Ishikawa (cell line): ENCODE measurements around the gene ATP10A.

ENCODE experiments used
- CEBPB ChIP-seq: IDR thresholded peaks from 2 replicates; pipeline ENCODE4 v1.6.1; 2012
- CREB1 ChIP-seq: IDR thresholded peaks from 2 replicates; pipeline ENCODE4 v1.6.1; 2012; ENCODE audit warnings: low read depth
- EGR1 ChIP-seq: IDR thresholded peaks from 2 replicates; pipeline ENCODE4 v1.6.1; 2012
- EP300 ChIP-seq: IDR thresholded peaks from 2 replicates; pipeline ENCODE4 v1.6.1; 2012; ENCODE audit warnings: borderline replicate concordance
- FOXM1 ChIP-seq: IDR thresholded peaks from 2 replicates; pipeline ENCODE4 v1.6.1; 2012; ENCODE audit warnings: low read depth, borderline replicate concordance
- MAX ChIP-seq: IDR thresholded peaks from 2 replicates; pipeline ENCODE4 v1.6.1; 2012
- NFIC ChIP-seq: IDR thresholded peaks from 2 replicates; pipeline ENCODE4 v1.6.1; 2012
- RAD21 ChIP-seq: IDR thresholded peaks from 2 replicates; pipeline ENCODE4 v1.6.1; 2012; ENCODE audit warnings: low read depth
- TAF1 ChIP-seq: IDR thresholded peaks from 2 replicates; pipeline ENCODE4 v1.6.1; 2012; ENCODE audit warnings: low read depth, mild to moderate bottlenecking
- TCF12 ChIP-seq: IDR thresholded peaks from 2 replicates; pipeline ENCODE4 v1.6.1; 2012; ENCODE audit warnings: low read depth
- TEAD4 ChIP-seq: IDR thresholded peaks from 2 replicates; pipeline ENCODE4 v1.6.1; 2012
- USF1 ChIP-seq: IDR thresholded peaks from 2 replicates; pipeline ENCODE4 v1.6.1; 2012
- YY1 ChIP-seq: IDR thresholded peaks from 2 replicates; pipeline ENCODE4 v1.6.1; 2012; ENCODE audit warnings: low read depth
- ZBTB7A ChIP-seq: IDR thresholded peaks from 2 replicates; pipeline ENCODE4 v1.6.1; 2012; ENCODE audit warnings: low read depth
- TF ChIP-seq, protein P1 (sequence below): IDR thresholded peaks from 2 replicates; pipeline ENCODE4 v1.6.1; 2012; ENCODE audit warnings: low read depth, mild to moderate bottlenecking

The ATP10A gene

DNA sequence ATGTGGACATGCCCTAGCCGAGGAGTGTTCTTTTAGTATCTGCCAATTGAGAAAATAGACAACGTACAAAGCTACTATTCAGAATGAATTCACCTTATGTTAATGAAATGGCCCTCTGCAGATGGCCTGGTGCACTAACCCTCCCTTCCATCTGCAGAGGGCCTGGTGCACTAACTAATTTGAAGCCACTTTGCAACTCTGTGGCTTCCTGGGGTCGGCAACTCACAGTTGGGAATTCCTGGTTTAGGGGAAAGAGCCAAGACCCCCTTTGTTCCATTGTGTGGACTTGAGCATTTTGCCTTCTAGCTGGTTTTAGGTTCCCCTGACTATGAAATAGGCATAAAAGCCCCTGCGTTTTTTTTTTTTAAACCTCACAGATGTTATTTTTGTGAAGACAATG is 220.0 kb downstream of the ATP10A start:
- no peak for TF ChIP-seq USF1
- TF ChIP-seq TAF1 = no peak
- TF ChIP-seq CREB1 = no peak
- no peak for TF ChIP-seq RAD21

DNA sequence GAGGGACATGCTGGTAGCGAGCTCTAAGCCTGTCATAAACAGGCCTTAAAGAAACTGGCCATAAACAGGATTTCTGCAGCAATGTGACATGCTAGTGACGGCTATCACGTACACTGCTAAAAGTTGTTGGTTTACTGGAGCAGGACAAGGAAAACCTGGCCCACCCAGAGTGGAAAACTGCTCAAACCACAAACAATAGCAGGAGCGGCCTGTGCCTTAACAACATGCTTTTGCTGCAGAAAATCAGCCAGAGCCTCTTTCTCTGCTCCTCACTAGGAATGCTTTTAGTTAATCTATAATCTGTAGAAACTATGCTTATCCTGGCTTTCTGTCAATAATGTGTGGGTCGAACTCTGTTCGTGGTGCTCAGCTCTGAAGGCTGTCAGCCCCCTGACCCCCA is 221.4 kb downstream of the ATP10A start:
- TF ChIP-seq YY1 = no peak
- TF ChIP-seq NFIC = no peak
- TF ChIP-seq FOXM1 = no peak
- TF ChIP-seq TAF1 = no peak
- TF ChIP-seq, protein P1, sequence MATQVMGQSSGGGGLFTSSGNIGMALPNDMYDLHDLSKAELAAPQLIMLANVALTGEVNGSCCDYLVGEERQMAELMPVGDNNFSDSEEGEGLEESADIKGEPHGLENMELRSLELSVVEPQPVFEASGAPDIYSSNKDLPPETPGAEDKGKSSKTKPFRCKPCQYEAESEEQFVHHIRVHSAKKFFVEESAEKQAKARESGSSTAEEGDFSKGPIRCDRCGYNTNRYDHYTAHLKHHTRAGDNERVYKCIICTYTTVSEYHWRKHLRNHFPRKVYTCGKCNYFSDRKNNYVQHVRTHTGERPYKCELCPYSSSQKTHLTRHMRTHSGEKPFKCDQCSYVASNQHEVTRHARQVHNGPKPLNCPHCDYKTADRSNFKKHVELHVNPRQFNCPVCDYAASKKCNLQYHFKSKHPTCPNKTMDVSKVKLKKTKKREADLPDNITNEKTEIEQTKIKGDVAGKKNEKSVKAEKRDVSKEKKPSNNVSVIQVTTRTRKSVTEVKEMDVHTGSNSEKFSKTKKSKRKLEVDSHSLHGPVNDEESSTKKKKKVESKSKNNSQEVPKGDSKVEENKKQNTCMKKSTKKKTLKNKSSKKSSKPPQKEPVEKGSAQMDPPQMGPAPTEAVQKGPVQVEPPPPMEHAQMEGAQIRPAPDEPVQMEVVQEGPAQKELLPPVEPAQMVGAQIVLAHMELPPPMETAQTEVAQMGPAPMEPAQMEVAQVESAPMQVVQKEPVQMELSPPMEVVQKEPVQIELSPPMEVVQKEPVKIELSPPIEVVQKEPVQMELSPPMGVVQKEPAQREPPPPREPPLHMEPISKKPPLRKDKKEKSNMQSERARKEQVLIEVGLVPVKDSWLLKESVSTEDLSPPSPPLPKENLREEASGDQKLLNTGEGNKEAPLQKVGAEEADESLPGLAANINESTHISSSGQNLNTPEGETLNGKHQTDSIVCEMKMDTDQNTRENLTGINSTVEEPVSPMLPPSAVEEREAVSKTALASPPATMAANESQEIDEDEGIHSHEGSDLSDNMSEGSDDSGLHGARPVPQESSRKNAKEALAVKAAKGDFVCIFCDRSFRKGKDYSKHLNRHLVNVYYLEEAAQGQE = no peak
- no peak for TF ChIP-seq USF1
- no peak for TF ChIP-seq TCF12
- no peak for TF ChIP-seq CEBPB
- no peak for TF ChIP-seq TEAD4
- no peak for TF ChIP-seq RAD21
- no peak for TF ChIP-seq ZBTB7A
- no peak for TF ChIP-seq MAX
- no peak for TF ChIP-seq EP300
- no peak for TF ChIP-seq EGR1
- no peak for TF ChIP-seq CREB1

- TF ChIP-seq EP300 (no peak), MAX (no peak), NFIC (no peak), USF1 (no peak), TEAD4 (no peak), RAD21 (no peak), ZBTB7A (no peak), CEBPB (no peak), TCF12 (no peak), YY1 (no peak), FOXM1 (no peak), EGR1 (no peak), CREB1 (no peak), TAF1 (no peak)
- TF ChIP-seq, protein P1 = no peak
These were observed 221.8 kb downstream of the ATP10A start for GRCh38 chr15:25641361-25641760.

DNA sequence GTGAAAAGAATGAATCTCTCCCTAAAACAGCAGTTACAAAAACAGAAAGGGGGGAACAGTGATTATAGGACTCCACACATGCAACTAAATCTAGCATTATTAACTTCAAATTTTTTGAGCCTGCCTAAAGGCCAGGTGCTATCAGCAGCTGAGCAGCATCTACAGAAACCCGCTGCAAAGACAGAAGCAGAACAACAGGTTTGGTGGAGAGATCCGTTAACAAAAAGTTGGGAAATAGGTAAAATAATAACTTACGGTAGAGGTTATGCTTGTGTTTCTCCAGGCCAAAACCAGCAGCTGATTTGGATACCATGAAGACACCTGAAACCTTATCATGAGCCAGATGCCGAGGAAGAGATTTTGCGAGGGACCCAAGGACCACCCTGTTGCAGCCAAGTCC is 222.7 kb downstream of the ATP10A start:
- TF ChIP-seq EP300 = no peak
- no peak for TF ChIP-seq FOXM1
- no peak for TF ChIP-seq TCF12
- no peak for TF ChIP-seq ZBTB7A

DNA sequence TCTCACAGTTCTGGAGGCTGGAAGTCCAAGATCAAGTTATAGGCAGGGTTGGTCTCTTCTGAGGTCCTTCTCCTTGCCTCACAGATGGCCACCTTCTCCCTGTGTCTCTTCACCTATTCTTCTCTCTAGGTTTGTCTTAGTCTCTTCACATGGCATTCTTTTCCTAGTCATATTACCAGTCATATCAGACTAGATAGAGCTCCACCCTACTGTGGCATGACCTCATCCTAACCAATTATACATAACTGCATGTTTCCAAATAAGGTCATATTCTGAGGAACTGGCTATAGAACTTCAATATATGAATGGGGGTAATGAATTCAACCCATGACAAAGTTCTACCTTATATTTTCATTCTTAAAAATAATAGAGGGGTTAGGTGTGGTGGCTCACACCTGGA is 227.9 kb downstream of the ATP10A start:
- no peak for TF ChIP-seq CEBPB
- TF ChIP-seq FOXM1 = no peak
- no peak for TF ChIP-seq ZBTB7A
- TF ChIP-seq EGR1 = no peak
- TF ChIP-seq TCF12 = no peak
- no peak for TF ChIP-seq RAD21
- TF ChIP-seq USF1 = no peak
- TF ChIP-seq EP300 = no peak
- TF ChIP-seq, protein P1 = no peak
- no peak for TF ChIP-seq YY1
